ENCODE measurements around the gene IQGAP2. TPM values are rescaled to one million over a fixed set of nuclear protein-coding genes. Genes with fewer than 3 reads are reported as not detected.

Gene IQGAP2
- total RNA-seq, 2 experiments from 2014 or later: 37.7 to 39.1 TPM

DNA sequence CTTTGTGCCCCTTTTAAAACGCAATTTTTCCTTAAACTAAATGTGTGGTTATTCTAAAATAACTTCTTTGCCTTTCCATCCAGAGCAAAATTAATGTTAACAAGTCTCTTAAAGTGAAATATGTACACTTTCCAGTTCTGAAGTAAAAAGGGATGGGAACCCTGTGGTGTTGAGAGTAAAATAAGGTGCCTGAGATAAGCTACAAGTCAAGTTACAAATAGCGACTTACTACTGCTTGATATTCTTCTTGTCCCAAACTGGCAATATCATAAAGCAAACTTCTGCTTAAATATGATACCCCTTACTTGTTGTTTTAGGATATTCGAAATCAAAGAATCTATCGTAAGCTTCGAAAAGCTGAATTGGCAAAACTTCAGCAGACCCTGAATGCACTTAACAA is 294.6 kb downstream of the IQGAP2 start:
- no peak for ATAC-seq
- POLR2A ChIA-PET: no interaction called here
- Mint-ChIP-seq H3K27me3 (no peaks in the 10 kb centered on the region), H3K4me3 (no peak overlapping the region), H3K27ac (no peak overlapping the region), H3K4me1 (ENCODE audit: low read depth) (no peaks in the 10 kb centered on the region), H3K9me3 (no peaks in the 10 kb centered on the region), H3K36me3 (ENCODE audit: low read depth) (peaks cover 24% of the 10 kb centered on the region)
- DNase-seq: no peak
- TF ChIP-seq, protein P1, sequence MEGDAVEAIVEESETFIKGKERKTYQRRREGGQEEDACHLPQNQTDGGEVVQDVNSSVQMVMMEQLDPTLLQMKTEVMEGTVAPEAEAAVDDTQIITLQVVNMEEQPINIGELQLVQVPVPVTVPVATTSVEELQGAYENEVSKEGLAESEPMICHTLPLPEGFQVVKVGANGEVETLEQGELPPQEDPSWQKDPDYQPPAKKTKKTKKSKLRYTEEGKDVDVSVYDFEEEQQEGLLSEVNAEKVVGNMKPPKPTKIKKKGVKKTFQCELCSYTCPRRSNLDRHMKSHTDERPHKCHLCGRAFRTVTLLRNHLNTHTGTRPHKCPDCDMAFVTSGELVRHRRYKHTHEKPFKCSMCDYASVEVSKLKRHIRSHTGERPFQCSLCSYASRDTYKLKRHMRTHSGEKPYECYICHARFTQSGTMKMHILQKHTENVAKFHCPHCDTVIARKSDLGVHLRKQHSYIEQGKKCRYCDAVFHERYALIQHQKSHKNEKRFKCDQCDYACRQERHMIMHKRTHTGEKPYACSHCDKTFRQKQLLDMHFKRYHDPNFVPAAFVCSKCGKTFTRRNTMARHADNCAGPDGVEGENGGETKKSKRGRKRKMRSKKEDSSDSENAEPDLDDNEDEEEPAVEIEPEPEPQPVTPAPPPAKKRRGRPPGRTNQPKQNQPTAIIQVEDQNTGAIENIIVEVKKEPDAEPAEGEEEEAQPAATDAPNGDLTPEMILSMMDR (IDR thresholded peaks at IDR 0.05): no peak
- CTCF ChIA-PET: interaction anchor here (1.1 kb wide), 1 partner anchor 77 kb away, joined by 3 read pairs; no protein-coding TSS in a partner anchor
- intact Hi-C loops (cut with micrococcal nuclease): no loop called here

DNA sequence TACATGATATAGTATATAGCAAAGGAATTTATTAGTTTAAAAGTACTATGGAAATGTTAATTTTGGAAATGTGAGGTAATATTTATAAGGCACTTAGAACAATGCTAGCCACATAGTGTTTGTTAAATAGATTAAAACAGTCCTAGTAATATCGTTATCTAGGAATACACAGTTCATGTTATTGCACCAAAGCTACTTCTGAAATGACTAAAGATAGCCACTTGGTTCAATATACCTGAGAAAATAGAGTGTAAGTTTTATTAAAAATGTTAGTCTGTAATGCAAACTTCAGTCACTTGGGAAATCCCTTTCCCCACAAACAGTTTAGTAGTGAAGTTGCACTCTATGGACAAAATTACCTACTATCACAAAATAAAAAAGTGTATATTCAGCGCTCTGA is 297.5 kb downstream of the IQGAP2 start:
- CTCF ChIA-PET: interaction anchor here (3.7 kb wide), 1 partner anchor 74 kb away, joined by 16 read pairs; no protein-coding TSS in a partner anchor
- POLR2A ChIA-PET: no interaction called here
- intact Hi-C loops (cut with micrococcal nuclease): no loop called here
- no peak for DNase-seq
- no peak for ATAC-seq
- Mint-ChIP-seq H3K27me3 (no peaks in the 10 kb centered on the region), H3K36me3 (ENCODE audit: low read depth) (peaks cover 17% of the 10 kb centered on the region), H3K4me3 (no peak overlapping the region), H3K4me1 (ENCODE audit: low read depth) (no peaks in the 10 kb centered on the region), H3K9me3 (no peaks in the 10 kb centered on the region), H3K27ac (no peak overlapping the region)
- TF ChIP-seq, protein P1 (IDR thresholded peaks at IDR 0.05): no peak

DNA sequence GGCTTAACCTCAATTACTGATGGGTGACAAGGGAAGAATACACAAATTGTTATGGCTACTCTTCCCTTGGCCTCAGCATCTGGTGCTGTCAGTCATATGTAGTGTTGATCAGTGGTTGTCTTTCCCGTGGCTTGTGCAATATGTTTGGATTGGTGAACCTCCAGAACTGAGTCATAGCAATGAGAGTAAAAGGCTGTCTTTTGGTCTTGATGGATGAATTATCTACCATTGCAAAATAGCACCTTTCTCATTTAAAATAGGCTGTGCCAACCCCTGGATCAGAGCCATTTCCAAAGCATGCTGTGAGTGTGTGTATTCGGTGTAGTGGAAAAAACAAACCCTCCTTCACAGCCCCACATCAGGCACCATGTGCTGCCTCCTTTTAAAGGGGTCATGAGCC is 298.2 kb downstream of the IQGAP2 start:
- CTCF ChIA-PET: interaction anchor here (3.7 kb wide), 1 partner anchor 73 kb away, joined by 16 read pairs; no protein-coding TSS in a partner anchor

DNA sequence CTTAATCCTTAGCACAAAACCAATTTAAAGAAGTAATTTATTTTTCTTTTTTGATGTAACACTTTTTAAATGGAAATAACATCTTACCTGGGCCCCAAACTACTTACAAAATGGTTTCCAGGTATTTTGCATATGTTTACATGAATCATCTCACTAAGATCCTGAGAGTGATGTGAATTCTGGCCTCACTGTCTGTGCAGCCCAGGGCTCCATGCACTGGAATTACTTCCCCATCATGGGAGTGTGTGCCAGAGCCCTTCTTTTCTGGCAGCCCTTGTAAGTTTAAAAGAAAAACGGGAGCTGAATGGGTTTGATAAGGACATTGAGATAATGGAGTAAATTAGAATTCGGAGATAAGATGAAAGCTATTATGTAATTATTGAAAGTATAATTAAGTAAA is 300.6 kb downstream of the IQGAP2 start:
- Mint-ChIP-seq H3K36me3 (ENCODE audit: low read depth) (peaks cover 12% of the 10 kb centered on the region), H3K4me3 (no peak overlapping the region), H3K27me3 (no peaks in the 10 kb centered on the region), H3K27ac (no peak overlapping the region), H3K4me1 (ENCODE audit: low read depth) (no peaks in the 10 kb centered on the region), H3K9me3 (no peaks in the 10 kb centered on the region)
- TF ChIP-seq, protein P1 (IDR thresholded peaks at IDR 0.05): no peak
- DNase-seq: no peak
- POLR2A ChIA-PET: interaction anchor here (0.6 to 0.8 kb wide), 2 partner anchors 12 to 14 kb away, joined by 3 read pairs; no protein-coding TSS in a partner anchor
- CTCF ChIA-PET: interaction anchor here (1.0 to 4.1 kb wide), 3 partner anchors 12 to 273 kb away, joined by 3 to 20 read pairs (median 3); no protein-coding TSS in a partner anchor
- no peak for ATAC-seq
- intact Hi-C loops (cut with micrococcal nuclease): no loop called here

More for the DNA sequence above, 298.2 kb downstream of the IQGAP2 start:
- Mint-ChIP-seq H3K27ac (no peak overlapping the region), H3K36me3 (ENCODE audit: low read depth) (peaks cover 16% of the 10 kb centered on the region), H3K4me3 (no peak overlapping the region), H3K27me3 (no peaks in the 10 kb centered on the region), H3K9me3 (no peaks in the 10 kb centered on the region), H3K4me1 (ENCODE audit: low read depth) (no peaks in the 10 kb centered on the region)
- POLR2A ChIA-PET: no interaction called here
- intact Hi-C loops (cut with micrococcal nuclease): no loop called here
- TF ChIP-seq, protein P1 (IDR thresholded peaks at IDR 0.05): no peak
- no peak for ATAC-seq
- no peak for DNase-seq

DNA sequence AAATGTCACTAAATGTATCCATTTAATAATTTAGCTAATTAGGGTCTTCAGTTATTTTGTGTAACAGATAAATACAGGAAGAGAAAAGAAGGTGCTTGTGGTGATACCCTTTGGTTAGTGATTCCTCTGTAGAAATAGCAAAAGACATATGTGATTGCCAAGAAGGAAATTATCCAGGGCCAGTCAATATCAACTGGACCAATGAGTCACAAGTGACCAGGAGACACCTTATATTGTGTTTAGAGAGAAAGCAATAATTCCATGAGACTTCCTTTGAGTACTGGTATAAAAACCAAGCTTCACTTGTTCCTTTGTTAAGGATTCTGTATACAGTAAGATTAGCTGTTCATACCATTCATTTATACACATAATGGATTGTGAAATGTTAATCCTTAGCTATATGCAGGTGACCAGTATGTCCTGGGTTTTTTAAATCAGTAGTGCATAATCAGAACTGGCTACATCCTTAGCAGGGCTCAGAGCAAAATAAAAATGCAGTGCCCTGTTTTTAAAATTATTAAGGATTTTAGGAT is 301.1 kb downstream of the IQGAP2 start:
- TF ChIP-seq, protein P1 (IDR thresholded peaks at IDR 0.05): no peak
- ATAC-seq (no peak), DNase-seq (no peak)
- no peaks in the 10 kb centered on the region for H3K27me3 Mint-ChIP-seq
- intact Hi-C loops (cut with micrococcal nuclease): no loop called here
- ChIA-PET CTCF (interaction anchor here (1.0 to 4.1 kb wide), 5 partner anchors 12 to 273 kb away, joined by 3 to 20 read pairs (median 3); no protein-coding TSS in a partner anchor), POLR2A (interaction anchor here (0.6 to 0.8 kb wide), 2 partner anchors 12 to 15 kb away, joined by 3 read pairs; no protein-coding TSS in a partner anchor)
- H3K9me3 Mint-ChIP-seq: no peaks in the 10 kb centered on the region
- H3K4me3 Mint-ChIP-seq: no peak overlapping the region
- H3K4me1 Mint-ChIP-seq (ENCODE audit: low read depth): no peaks in the 10 kb centered on the region
- H3K27ac Mint-ChIP-seq: no peak overlapping the region
- peaks cover 9% of the 10 kb centered on the region for H3K36me3 Mint-ChIP-seq (ENCODE audit: low read depth)
